ENCODE results near the gene CDCA4. TPM values are rescaled to one million over a fixed set of nuclear protein-coding genes. Genes with fewer than 3 reads are reported as not detected.

Gene CDCA4
- total RNA-seq, 1 experiment from 2014 or later, result 57.7 TPM

DNA sequence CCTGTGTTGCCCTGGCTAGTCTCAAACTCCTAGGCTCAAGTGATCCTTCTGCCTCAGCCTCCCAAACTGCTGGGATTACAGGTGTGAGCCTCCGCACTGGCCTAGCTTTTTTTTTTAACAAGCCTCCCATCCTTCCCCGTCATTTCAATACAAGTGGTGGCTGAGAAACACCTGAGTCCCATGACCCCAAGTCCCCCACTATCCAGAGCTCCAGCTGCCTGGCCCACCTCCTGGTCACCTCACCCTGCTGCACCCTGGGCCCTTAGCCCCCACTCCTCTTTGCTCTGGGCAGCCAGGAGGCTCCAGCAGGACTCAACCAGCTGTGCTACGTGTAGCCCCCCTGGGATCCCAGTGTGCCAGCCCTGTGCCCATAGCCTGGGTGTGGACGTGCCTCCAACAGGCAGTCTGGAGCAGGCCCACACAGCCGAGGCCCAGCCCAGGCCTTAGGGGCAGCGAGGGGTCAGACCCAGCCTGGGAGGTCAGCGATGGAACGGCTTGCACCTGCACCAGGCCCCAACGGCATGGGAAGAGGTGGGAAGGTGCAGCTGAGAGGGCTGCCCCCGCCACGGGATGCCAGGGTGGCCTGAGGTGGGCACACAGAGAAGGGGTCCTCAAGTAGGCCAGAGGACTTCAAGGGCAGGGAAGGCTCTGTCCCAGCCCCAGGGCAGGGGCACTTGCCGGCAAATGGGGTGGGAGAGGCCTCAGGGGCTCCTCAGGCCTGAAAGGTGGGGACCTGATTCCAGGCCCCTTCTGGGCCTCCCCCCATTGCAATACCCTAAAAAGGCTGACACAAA, 49.2 kb downstream of the CDCA4 start:
- H2AFZ ChIP-seq (ENCODE audit: low read length), result no peak overlapping the region
- no peak overlapping the region for H2BK120ac ChIP-seq (ENCODE audit: low read depth, low read length, poor library complexity, severe bottlenecking)
- H3K9ac ChIP-seq (ENCODE audit: extremely low read depth, insufficient read length, low read length), result no peak overlapping the region
- no peak overlapping the region for H2BK20ac ChIP-seq (ENCODE audit: low read depth, low read length, poor library complexity, severe bottlenecking)
- no peak overlapping the region for H2AK5ac ChIP-seq (ENCODE audit: insufficient read length, low read length)
- H4K91ac ChIP-seq (ENCODE audit: insufficient read length, low read depth, low read length), result no peak overlapping the region
- no peaks in the 10 kb centered on the region; the same call in 1 of the 2 replicates for H3K27me3 ChIP-seq (ENCODE audit: insufficient read depth, low read length)
- no peak overlapping the region for H3K23ac ChIP-seq (ENCODE audit: insufficient read length, low read depth, low read length)
- no peaks in the 10 kb centered on the region for H3K79me1 ChIP-seq (ENCODE audit: insufficient read depth, low read depth, low read length, poor library complexity, severe bottlenecking)
- peaks cover 25% of the 10 kb centered on the region for H3K27me3 Mint-ChIP-seq (ENCODE audit: low read depth)
- H3K9me3 Mint-ChIP-seq, result no peaks in the 10 kb centered on the region; a peak in 1 of 5 replicates
- H3K36me3 Mint-ChIP-seq (ENCODE audit: insufficient read depth in 1 of 3, low read depth in 3 of 3), result no peaks in the 10 kb centered on the region
- H2BK5ac ChIP-seq (ENCODE audit: insufficient read length, low read length), result no peak overlapping the region
- no peak overlapping the region for H2BK12ac ChIP-seq (ENCODE audit: insufficient read length, low read depth, low read length)
- H3K27ac ChIP-seq (ENCODE audit: insufficient read length, low read depth, low read length), result no peak overlapping the region
- no peak overlapping the region for H4K5ac ChIP-seq (ENCODE audit: insufficient read length, low read depth, low read length)
- H3K18ac ChIP-seq (ENCODE audit: insufficient read length, low read depth, low read length), result no peak overlapping the region
- H3K9me3 ChIP-seq (ENCODE audit: control insufficient read depth, low read depth, low read length), result no peaks in the 10 kb centered on the region
- no peak overlapping the region for H3K56ac ChIP-seq (ENCODE audit: insufficient read length, low read depth, low read length)
- H3K4me2 ChIP-seq (ENCODE audit: insufficient read depth, insufficient read length, low read length), result no peak overlapping the region
- no peak overlapping the region for H3K4ac ChIP-seq (ENCODE audit: low read depth, low read length)
- no peak overlapping the region for H2BK15ac ChIP-seq (ENCODE audit: low read depth, low read length)
- H4K8ac ChIP-seq (replicated peaks; ENCODE audit: insufficient read length, low read depth, low read length), result no peak overlapping the region
- H3K4me3 Mint-ChIP-seq, result no peak overlapping the region
- no peak overlapping the region; the same call in 1 of the 2 replicates for H3K14ac ChIP-seq (ENCODE audit: insufficient read depth, low read length)
- H3T11ph ChIP-seq (ENCODE audit: low read length), result no peak overlapping the region
- H3K79me2 ChIP-seq (ENCODE audit: insufficient read depth, low read length), result no peaks in the 10 kb centered on the region
- peaks cover 3% of the 10 kb centered on the region; the same call in 1 of the 2 replicates for H3K4me1 ChIP-seq (ENCODE audit: insufficient read depth, low read length)
- no peak overlapping the region; a peak in 1 of 7 replicates for H3K27ac Mint-ChIP-seq
- H3K23me2 ChIP-seq (ENCODE audit: insufficient read length, low read depth, low read length, poor library complexity, severe bottlenecking), result peaks cover 6% of the 10 kb centered on the region
- DNase-seq, result no peak
- H4K20me1 ChIP-seq (ENCODE audit: control insufficient read depth, insufficient read depth, insufficient read length), result peaks cover 4% of the 10 kb centered on the region
- WGBS (ENCODE audit: extremely low coverage, insufficient read length, low lambda C conversion rate), result no CpG with 5 or more reads among the region's 12 CpGs
- H3K4me1 Mint-ChIP-seq, result peaks cover 14 to 33% of the 10 kb centered on the region in 2 experiments
- TF ChIP-seq, protein P1, sequence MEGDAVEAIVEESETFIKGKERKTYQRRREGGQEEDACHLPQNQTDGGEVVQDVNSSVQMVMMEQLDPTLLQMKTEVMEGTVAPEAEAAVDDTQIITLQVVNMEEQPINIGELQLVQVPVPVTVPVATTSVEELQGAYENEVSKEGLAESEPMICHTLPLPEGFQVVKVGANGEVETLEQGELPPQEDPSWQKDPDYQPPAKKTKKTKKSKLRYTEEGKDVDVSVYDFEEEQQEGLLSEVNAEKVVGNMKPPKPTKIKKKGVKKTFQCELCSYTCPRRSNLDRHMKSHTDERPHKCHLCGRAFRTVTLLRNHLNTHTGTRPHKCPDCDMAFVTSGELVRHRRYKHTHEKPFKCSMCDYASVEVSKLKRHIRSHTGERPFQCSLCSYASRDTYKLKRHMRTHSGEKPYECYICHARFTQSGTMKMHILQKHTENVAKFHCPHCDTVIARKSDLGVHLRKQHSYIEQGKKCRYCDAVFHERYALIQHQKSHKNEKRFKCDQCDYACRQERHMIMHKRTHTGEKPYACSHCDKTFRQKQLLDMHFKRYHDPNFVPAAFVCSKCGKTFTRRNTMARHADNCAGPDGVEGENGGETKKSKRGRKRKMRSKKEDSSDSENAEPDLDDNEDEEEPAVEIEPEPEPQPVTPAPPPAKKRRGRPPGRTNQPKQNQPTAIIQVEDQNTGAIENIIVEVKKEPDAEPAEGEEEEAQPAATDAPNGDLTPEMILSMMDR (conservative IDR thresholded peaks at IDR 0.05), result no peak
